H9 (cell line): ENCODE measurements around the gene SLX4IP. TPM values are rescaled to one million over a fixed set of nuclear protein-coding genes. Genes with fewer than 3 reads are reported as not detected.

ENCODE experiments used
- DNase-seq: peaks from one replicate; pipeline ENCODE4 v3.0.0-alpha.2; 2017
- H2AFZ ChIP-seq: one replicate; pipeline ENCODE4 v1.6.1; 2013; ENCODE audit warnings: mild to moderate bottlenecking, low read length, control low read depth, moderate library complexity
- H2AK5ac ChIP-seq: 2 replicates; pipeline ENCODE4 v1.6.1; 2013; ENCODE audit warnings: low read length, control low read depth, mixed read lengths; ENCODE audit not compliant: insufficient read length
- H2BK120ac ChIP-seq: one replicate; pipeline ENCODE4 v1.6.1; 2013; ENCODE audit warnings: low read depth, mild to moderate bottlenecking, low read length, control low read depth, inconsistent platforms; ENCODE audit not compliant: poor library complexity, severe bottlenecking
- H2BK12ac ChIP-seq: 2 replicates; pipeline ENCODE4 v1.6.1; 2013; ENCODE audit warnings: low read length, control low read depth, mixed read lengths, low read depth; ENCODE audit not compliant: insufficient read length
- H2BK15ac ChIP-seq: 2 replicates; pipeline ENCODE4 v1.6.1; 2013; ENCODE audit warnings: low read depth, low read length, control low read depth
- H2BK20ac ChIP-seq: one replicate; pipeline ENCODE4 v1.6.1; 2013; ENCODE audit warnings: low read depth, mild to moderate bottlenecking, low read length, control low read depth, inconsistent platforms; ENCODE audit not compliant: poor library complexity, severe bottlenecking
- H2BK5ac ChIP-seq: 2 replicates; pipeline ENCODE4 v1.6.1; 2013; ENCODE audit warnings: low read length, control low read depth, mixed read lengths; ENCODE audit not compliant: insufficient read length
- H3K14ac ChIP-seq: 2 replicates; pipeline ENCODE4 v1.6.1; 2013; ENCODE audit warnings: low read length, control low read depth; ENCODE audit not compliant: insufficient read depth
- H3K18ac ChIP-seq: 2 replicates; pipeline ENCODE4 v1.6.1; 2013; ENCODE audit warnings: low read depth, mild to moderate bottlenecking, mixed read lengths, low read length, control low read depth; ENCODE audit not compliant: insufficient read length
- H3K23ac ChIP-seq: 2 replicates; pipeline ENCODE4 v1.6.1; 2013; ENCODE audit warnings: low read length, control low read depth, mixed read lengths, low read depth; ENCODE audit not compliant: insufficient read length
- H3K23me2 ChIP-seq: 2 replicates; pipeline ENCODE4 v1.6.1; 2013; ENCODE audit warnings: low read depth, mild to moderate bottlenecking, mixed read lengths, low read length, control low read depth; ENCODE audit not compliant: insufficient read length, poor library complexity, severe bottlenecking
- H3K27ac ChIP-seq: 2 replicates; pipeline ENCODE4 v1.5.1; 2013; ENCODE audit warnings: low read length, control low read depth, mixed read lengths, low read depth; ENCODE audit not compliant: insufficient read length
- H3K27me3 ChIP-seq: 2 replicates; pipeline ENCODE4 v1.6.1; 2013; ENCODE audit warnings: low read length, control low read depth, inconsistent platforms; ENCODE audit not compliant: insufficient read depth
- H3K4ac ChIP-seq: 2 replicates; pipeline ENCODE4 v1.6.1; 2013; ENCODE audit warnings: low read depth, mild to moderate bottlenecking, control low read depth, inconsistent platforms, low read length, moderate library complexity
- H3K4me1 ChIP-seq: 2 replicates; pipeline ENCODE4 v1.6.1; 2013; ENCODE audit warnings: low read length, control low read depth, inconsistent platforms; ENCODE audit not compliant: insufficient read depth
- H3K4me2 ChIP-seq: 2 replicates; pipeline ENCODE4 v1.6.1; 2013; ENCODE audit warnings: low read length, control low read depth, mixed read lengths; ENCODE audit not compliant: insufficient read length, insufficient read depth
- H3K56ac ChIP-seq: 2 replicates; pipeline ENCODE4 v1.6.1; 2013; ENCODE audit warnings: low read depth, mild to moderate bottlenecking, mixed read lengths, low read length, control low read depth; ENCODE audit not compliant: insufficient read length
- H3K79me1 ChIP-seq: 2 replicates; pipeline ENCODE4 v1.6.1; 2013; ENCODE audit warnings: low read depth, mild to moderate bottlenecking, moderate library complexity, low read length, control low read depth, inconsistent platforms; ENCODE audit not compliant: insufficient read depth, poor library complexity, severe bottlenecking
- H3K79me2 ChIP-seq: 2 replicates; pipeline ENCODE4 v1.6.1; 2013; ENCODE audit warnings: low read length, control low read depth, inconsistent platforms; ENCODE audit not compliant: insufficient read depth
- H3K9ac ChIP-seq: 2 replicates; pipeline ENCODE4 v1.6.1; 2013; ENCODE audit warnings: low read length, control low read depth, mixed read lengths; ENCODE audit not compliant: insufficient read length; ENCODE audit errors: extremely low read depth
- H3K9me3 ChIP-seq: one replicate; pipeline ENCODE4 v1.6.1; 2013; ENCODE audit warnings: low read depth, low read length, inconsistent platforms; ENCODE audit not compliant: control insufficient read depth
- H3T11ph ChIP-seq: one replicate; pipeline ENCODE4 v1.6.1; 2013; ENCODE audit warnings: mild to moderate bottlenecking, low read length, control low read depth, inconsistent platforms
- H4K20me1 ChIP-seq: one replicate; pipeline ENCODE4 v1.6.1; 2013; ENCODE audit not compliant: control insufficient read depth, insufficient read length, insufficient read depth
- H4K5ac ChIP-seq: 2 replicates; pipeline ENCODE4 v1.6.1; 2013; ENCODE audit warnings: low read depth, mild to moderate bottlenecking, mixed read lengths, low read length, control low read depth; ENCODE audit not compliant: insufficient read length
- H4K8ac ChIP-seq: replicated peaks from 2 replicates; pipeline ENCODE4 v1.6.1; 2013; ENCODE audit warnings: low read length, control low read depth, mixed read lengths, low read depth; ENCODE audit not compliant: insufficient read length
- H4K91ac ChIP-seq: 2 replicates; pipeline ENCODE4 v1.6.1; 2013; ENCODE audit warnings: low read depth, mild to moderate bottlenecking, moderate library complexity, mixed read lengths, low read length, control low read depth; ENCODE audit not compliant: insufficient read length
- H3K27ac Mint-ChIP-seq, 3 experiments: 2 replicates in 2 of 3; 3 replicates in 1 of 3; pipeline ENCODE4 v1.8.0; 2020 to 2021; ENCODE audit warnings: mixed read lengths in 3 of 3, mild to moderate bottlenecking in 1 of 3, moderate library complexity in 1 of 3
- H3K27me3 Mint-ChIP-seq: 2 replicates; pipeline ENCODE4 v1.8.0; 2021; ENCODE audit warnings: low read depth, mild to moderate bottlenecking, moderate library complexity, mixed read lengths
- H3K36me3 Mint-ChIP-seq, 3 experiments: 2 replicates in 2 of 3; 3 replicates in 1 of 3; pipeline ENCODE4 v1.8.0; 2020 to 2021; ENCODE audit warnings: low read depth in 3 of 3, mixed read lengths in 3 of 3; ENCODE audit not compliant: insufficient read depth in 1 of 3
- H3K4me1 Mint-ChIP-seq, 2 experiments: 2 replicates each; pipeline ENCODE4 v1.8.0; 2020; ENCODE audit warnings: mixed read lengths in 2 of 2
- H3K4me3 Mint-ChIP-seq, 2 experiments: 2 replicates in 1 of 2; 3 replicates in 1 of 2; pipeline ENCODE4 v1.8.0; 2020 to 2021; ENCODE audit warnings: mild to moderate bottlenecking in 2 of 2, mixed read lengths in 2 of 2, moderate library complexity in 1 of 2
- H3K9me3 Mint-ChIP-seq, 2 experiments: 2 replicates in 1 of 2; 3 replicates in 1 of 2; pipeline ENCODE4 v1.8.0; 2020; ENCODE audit warnings: mild to moderate bottlenecking in 2 of 2, mixed read lengths in 2 of 2, moderate library complexity in 1 of 2
- CTCF ChIP-seq: fragments of 200-600 bp; sonication (generic); conservative IDR thresholded peaks from 3 replicates; pipeline ENCODE4 v1.8.0; 2021; ENCODE audit warnings: antibody characterized with exemption, mild to moderate bottlenecking
- WGBS: extraction: QIAGEN DNeasy Blood & Tissue Kit; methylation state at CpG from one replicate; pipeline ENCODE4 v1.1.7; 2013; ENCODE audit warnings: missing lambda C conversion rate, low lambda C conversion rate, mixed read lengths; ENCODE audit not compliant: insufficient read length; ENCODE audit errors: extremely low coverage; 5-methylcytosine and 5-hydroxymethylcytosine counted together
- total RNA-seq: library from RNA; stranded (reverse); gene quantifications from 2 replicates; pipeline ENCODE4 v1.2.1, GENCODE V29; 2021

Gene SLX4IP
- total RNA-seq, 1 experiment from 2014 or later = 7.9 TPM

GRCh38 chr20:10619427-10619826, 184.3 kb downstream of the SLX4IP start:
- Histone ChIP-seq H3K14ac (no peak overlapping the region), H3T11ph (no peak overlapping the region), H3K23me2 (no peaks in the 10 kb centered on the region), H4K91ac (no peak overlapping the region), H2BK5ac (no peak overlapping the region), H4K5ac (no peak overlapping the region), H3K79me2 (no peaks in the 10 kb centered on the region), H2BK120ac (no peak overlapping the region), H4K8ac (no peak overlapping the region), H3K27ac (no peak overlapping the region), H3K27me3 (no peaks in the 10 kb centered on the region), H4K20me1 (no peaks in the 10 kb centered on the region), H3K4me1 (peaks cover 2% of the 10 kb centered on the region; the same call in 1 of the 2 replicates), H3K4me2 (peak overlapping the region; percentile 20), H2AFZ (no peak overlapping the region), H3K56ac (no peak overlapping the region), H3K18ac (no peak overlapping the region), H2BK20ac (no peak overlapping the region), H3K23ac (no peak overlapping the region), H3K79me1 (no peaks in the 10 kb centered on the region), H3K9me3 (no peaks in the 10 kb centered on the region), H3K4ac (no peak overlapping the region), H2BK12ac (no peak overlapping the region), H3K9ac (no peak overlapping the region), H2AK5ac (no peak overlapping the region), H2BK15ac (no peak overlapping the region)
- Mint-ChIP-seq H3K4me1 (peaks cover 31 to 32% of the 10 kb centered on the region in 2 experiments), H3K36me3 (peaks cover 6 to 9% (median 7%) of the 10 kb centered on the region in 3 experiments; a peak in 6 of 7 replicates), H3K9me3 (no peaks in the 10 kb centered on the region), H3K27me3 (peaks cover 4% of the 10 kb centered on the region; the same call in 1 of the 2 replicates), H3K4me3 (peak overlapping the region in 1 of 2 experiments; percentile 1; a peak in 1 of 5 replicates), H3K27ac (peak overlapping the region in 1 of 3 experiments; percentile 79; a peak in 2 of 7 replicates)
- DNase-seq = no peak
- no CpG with 5 or more reads among the region's 3 CpGs for WGBS
- no peak for TF ChIP-seq CTCF
